ENCODE measurements around the gene CDH16. TPM values are rescaled to one million over a fixed set of nuclear protein-coding genes. Genes with fewer than 3 reads are reported as not detected.
A peak's percentile ranks its signal among the peaks of the same experiment; 100 is the strongest.

The CDH16 gene
- total RNA-seq: 1.8 and 5.8 TPM in 2 replicates

- peaks cover 1% of the 10 kb centered on the region for H3K27me3 ChIP-seq (ENCODE audit: control insufficient read depth, insufficient read depth, low read length)
- no peak within 1 kb of the TSS for H3K4me3 ChIP-seq (ENCODE audit: low read depth, low read length)
- no peak for TF ChIP-seq CTCF (IDR thresholded peaks at IDR 0.05; ENCODE audit: insufficient read depth, low read length, severe bottlenecking)
- FAIRE-seq: no peak
- no peaks in the 10 kb centered on the region for H3K36me3 ChIP-seq (ENCODE audit: control insufficient read depth, insufficient read depth, low read length)
- no peak for DNase-seq (ENCODE audit: low read depth)
Measured at GRCh38 chr16:66918803-66919568, at the start of gene CDH16. CDH16 (minus strand) TSS chr16:66918885; CDS start chr16:66918065, 820 bp downstream.

GRCh38 chr16:66964049-66964448 lies 45.4 kb upstream of the CDH16 start:
- Histone ChIP-seq H3K4me3 (ENCODE audit: low read depth, low read length) (no peak overlapping the region), H3K27me3 (ENCODE audit: control insufficient read depth, insufficient read depth, low read length) (no peaks in the 10 kb centered on the region), H3K36me3 (ENCODE audit: control insufficient read depth, insufficient read depth, low read length) (no peaks in the 10 kb centered on the region)
- no peak for DNase-seq (ENCODE audit: low read depth)
- no peak for FAIRE-seq
- no peak for TF ChIP-seq CTCF (IDR thresholded peaks at IDR 0.05; ENCODE audit: insufficient read depth, low read length, severe bottlenecking)

DNA sequence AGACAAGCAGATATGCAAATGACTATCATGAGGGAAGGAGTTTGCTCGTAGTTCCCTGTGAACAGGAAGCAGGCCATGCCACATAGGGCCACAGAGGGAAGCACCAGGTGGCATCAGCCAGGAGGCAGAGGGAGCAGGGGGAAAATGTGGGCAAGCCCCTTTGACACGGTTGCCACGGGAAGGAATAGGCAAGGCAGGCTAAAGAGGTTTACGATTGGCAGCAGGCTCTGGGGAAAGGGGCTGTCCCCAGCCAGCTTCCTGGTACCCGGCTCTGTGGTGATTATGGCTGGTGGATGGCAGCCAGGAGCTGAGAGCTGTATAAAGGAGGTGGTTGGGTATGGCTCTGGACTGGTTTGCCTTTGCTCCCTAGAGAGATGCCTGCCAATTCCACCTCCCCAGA lies 43.2 kb upstream of the CDH16 start:
- FAIRE-seq (no peak), DNase-seq (ENCODE audit: low read depth) (no peak)
- Histone ChIP-seq H3K36me3 (ENCODE audit: control insufficient read depth, insufficient read depth, low read length) (no peaks in the 10 kb centered on the region), H3K4me3 (ENCODE audit: low read depth, low read length) (no peak overlapping the region), H3K27me3 (ENCODE audit: control insufficient read depth, insufficient read depth, low read length) (no peaks in the 10 kb centered on the region)
- TF ChIP-seq CTCF (IDR thresholded peaks at IDR 0.05; ENCODE audit: insufficient read depth, low read length, severe bottlenecking): no peak

- Histone ChIP-seq H3K27me3 (ENCODE audit: control insufficient read depth, insufficient read depth, low read length) (no peaks in the 10 kb centered on the region), H3K36me3 (ENCODE audit: control insufficient read depth, insufficient read depth, low read length) (no peaks in the 10 kb centered on the region), H3K4me3 (ENCODE audit: low read depth, low read length) (no peak within 1 kb of the TSS)
- peak; percentile 41 for DNase-seq (ENCODE audit: low read depth)
- FAIRE-seq: no peak
- TF ChIP-seq CTCF (IDR thresholded peaks at IDR 0.05; ENCODE audit: insufficient read depth, low read length, severe bottlenecking): peak; percentile 88
Measured at GRCh38 chr16:66961065-66961744, 42.5 kb upstream of the CDH16 start, which contains the start of gene CES3. CES3 (plus strand) TSS chr16:66961266; CDS start chr16:66961308, 42 bp downstream.

DNA sequence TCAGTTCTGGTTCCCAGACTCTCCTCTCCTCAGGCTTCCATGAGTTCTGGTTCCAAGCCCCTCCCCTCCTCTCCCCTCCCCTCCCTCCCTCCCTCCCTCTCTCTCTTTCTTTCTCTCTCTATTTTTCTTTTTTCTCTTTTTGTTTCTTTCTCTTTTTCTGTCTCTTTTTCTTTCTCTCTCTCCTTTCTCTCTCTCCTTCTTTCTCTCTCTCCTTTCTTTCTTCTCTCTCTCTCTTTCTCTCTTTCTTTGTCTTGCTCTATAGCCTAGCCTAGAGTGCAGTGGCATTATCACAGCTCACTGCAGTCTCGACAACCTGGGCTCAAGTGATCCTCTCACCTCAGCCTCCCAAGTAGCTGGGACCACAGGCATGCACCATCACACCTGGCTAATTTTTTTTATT lies 41.6 kb upstream of the CDH16 start:
- DNase-seq (ENCODE audit: low read depth) (no peak), FAIRE-seq (no peak)
- Histone ChIP-seq H3K36me3 (ENCODE audit: control insufficient read depth, insufficient read depth, low read length) (no peaks in the 10 kb centered on the region), H3K27me3 (ENCODE audit: control insufficient read depth, insufficient read depth, low read length) (no peaks in the 10 kb centered on the region), H3K4me3 (ENCODE audit: low read depth, low read length) (no peak overlapping the region)
- TF ChIP-seq CTCF (IDR thresholded peaks at IDR 0.05; ENCODE audit: insufficient read depth, low read length, severe bottlenecking): no peak

Measured in bronchial epithelial cell (primary cell).